Thoracic aorta (tissue), 2 donors: Measurements from ENCODE around the gene KCTD8. TPM values are rescaled to one million over a fixed set of nuclear protein-coding genes. Genes with fewer than 3 reads are reported as not detected.

ENCODE experiments used
- ATAC-seq: fragments of 150-250 bp; one replicate; pipeline ENCODE4 v1.8.0; 2017; ENCODE audit warnings: low read depth; ENCODE audit not compliant: insufficient number of reproducible peaks, low FRiP score
- DNase-seq: peaks from one replicate; pipeline ENCODE4 v3.0.0-alpha.2; 2020; ENCODE audit warnings: low spot score
- H3K27ac ChIP-seq, 2 donors: fragments of 200-600 bp; sonication (generic); 1 replicate in 1 of 2; 2 replicates in 1 of 2; pipeline ENCODE4 v1.5.1; 2016; ENCODE audit warnings: mild to moderate bottlenecking in 2 of 2, moderate library complexity in 2 of 2
- H3K27me3 ChIP-seq: fragments of 200-600 bp; sonication (generic); replicated peaks from 2 replicates; pipeline ENCODE4 v1.6.0; 2016; ENCODE audit warnings: mild to moderate bottlenecking; ENCODE audit not compliant: insufficient read depth
- H3K36me3 ChIP-seq: fragments of 200-600 bp; sonication (generic); one replicate; pipeline ENCODE4 v1.5.1; 2016
- H3K4me1 ChIP-seq, 2 donors: fragments of 200-600 bp; sonication (generic); 1 replicate in 1 of 2; 2 replicates in 1 of 2; pipeline versions ENCODE4 v1.5.1 to v1.6.0; 2016; ENCODE audit warnings: low read depth in 2 of 2, mild to moderate bottlenecking in 1 of 2; ENCODE audit not compliant: control insufficient read depth in 1 of 2
- H3K4me3 ChIP-seq: fragments of 200-600 bp; sonication (generic); 2 replicates; pipeline ENCODE4 v1.5.1; 2016; ENCODE audit warnings: mild to moderate bottlenecking
- H3K9me3 ChIP-seq: fragments of 200-600 bp; sonication (generic); 2 replicates; pipeline ENCODE4 v1.5.1; 2016
- total RNA-seq, 2 donors: library from RNA; depleted of rRNA; stranded (reverse); fragments of >200 nt; gene quantifications; one replicate each; pipeline versions ENCODE4 v1.1.0 to v1.2.3, GENCODE V29; 2016
- TF ChIP-seq, protein P1 (sequence below): fragments of 200-600 bp; sonication (generic); IDR thresholded peaks from one replicate; pipeline ENCODE4 v1.5.1; 2019; ENCODE audit warnings: antibody characterized with exemption

Gene KCTD8
- total RNA-seq, 2 donors from 2014 or later: 1.8 to 4.2 TPM

DNA sequence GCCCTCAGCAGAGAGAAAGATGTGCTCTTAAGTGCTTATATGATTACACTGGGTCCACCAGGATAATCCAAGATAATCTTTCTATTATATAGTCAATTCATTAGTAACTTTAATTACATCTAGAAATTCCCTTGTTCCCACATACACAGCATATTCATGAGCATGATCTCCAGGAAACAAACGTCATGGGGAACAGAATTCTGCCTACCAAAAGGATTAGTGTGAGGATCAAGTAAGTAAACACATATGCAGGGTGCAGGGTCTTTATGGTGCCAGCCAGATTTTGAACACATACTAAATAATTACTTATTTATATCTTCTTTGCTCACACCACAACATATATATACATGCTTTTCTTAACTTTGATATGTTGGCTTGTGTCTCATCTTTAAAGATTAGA lies 169.1 kb downstream of the KCTD8 start:
- H3K27ac ChIP-seq: no peak overlapping the region
- no peaks in the 10 kb centered on the region for H3K4me1 ChIP-seq
- no peak overlapping the region for H3K4me3 ChIP-seq
- no peaks in the 10 kb centered on the region for H3K27me3 ChIP-seq
- DNase-seq: no peak
- TF ChIP-seq, protein P1, sequence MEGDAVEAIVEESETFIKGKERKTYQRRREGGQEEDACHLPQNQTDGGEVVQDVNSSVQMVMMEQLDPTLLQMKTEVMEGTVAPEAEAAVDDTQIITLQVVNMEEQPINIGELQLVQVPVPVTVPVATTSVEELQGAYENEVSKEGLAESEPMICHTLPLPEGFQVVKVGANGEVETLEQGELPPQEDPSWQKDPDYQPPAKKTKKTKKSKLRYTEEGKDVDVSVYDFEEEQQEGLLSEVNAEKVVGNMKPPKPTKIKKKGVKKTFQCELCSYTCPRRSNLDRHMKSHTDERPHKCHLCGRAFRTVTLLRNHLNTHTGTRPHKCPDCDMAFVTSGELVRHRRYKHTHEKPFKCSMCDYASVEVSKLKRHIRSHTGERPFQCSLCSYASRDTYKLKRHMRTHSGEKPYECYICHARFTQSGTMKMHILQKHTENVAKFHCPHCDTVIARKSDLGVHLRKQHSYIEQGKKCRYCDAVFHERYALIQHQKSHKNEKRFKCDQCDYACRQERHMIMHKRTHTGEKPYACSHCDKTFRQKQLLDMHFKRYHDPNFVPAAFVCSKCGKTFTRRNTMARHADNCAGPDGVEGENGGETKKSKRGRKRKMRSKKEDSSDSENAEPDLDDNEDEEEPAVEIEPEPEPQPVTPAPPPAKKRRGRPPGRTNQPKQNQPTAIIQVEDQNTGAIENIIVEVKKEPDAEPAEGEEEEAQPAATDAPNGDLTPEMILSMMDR: no peak
- ATAC-seq: no peak
- H3K9me3 ChIP-seq: no peaks in the 10 kb centered on the region
- no peaks in the 10 kb centered on the region for H3K36me3 ChIP-seq

DNA sequence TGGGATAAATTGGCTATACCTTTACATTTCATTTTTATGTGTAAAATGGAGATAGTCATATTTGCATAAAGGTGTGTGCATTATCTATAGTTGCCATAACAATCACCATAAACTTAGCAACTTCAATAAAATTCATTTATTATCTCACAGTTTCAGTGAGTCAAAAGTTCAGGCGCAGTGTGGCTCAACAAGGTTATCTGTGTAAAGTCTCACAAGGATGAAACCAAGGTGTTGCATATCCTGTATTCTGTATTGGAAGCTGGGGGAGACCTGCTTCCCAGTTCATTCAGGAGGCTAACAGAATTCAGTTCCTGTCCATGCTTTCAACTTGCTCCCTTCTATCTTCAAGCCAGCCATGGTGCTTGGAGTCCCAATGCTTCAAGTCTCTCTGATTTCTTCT lies 169.5 kb downstream of the KCTD8 start:
- DNase-seq (no peak), ATAC-seq (no peak)
- no peak overlapping the region for H3K4me3 ChIP-seq
- no peaks in the 10 kb centered on the region for H3K27me3 ChIP-seq
- H3K9me3 ChIP-seq: no peaks in the 10 kb centered on the region
- no peak overlapping the region for H3K27ac ChIP-seq
- TF ChIP-seq, protein P1: no peak
- no peaks in the 10 kb centered on the region for H3K36me3 ChIP-seq
- no peaks in the 10 kb centered on the region for H3K4me1 ChIP-seq

DNA sequence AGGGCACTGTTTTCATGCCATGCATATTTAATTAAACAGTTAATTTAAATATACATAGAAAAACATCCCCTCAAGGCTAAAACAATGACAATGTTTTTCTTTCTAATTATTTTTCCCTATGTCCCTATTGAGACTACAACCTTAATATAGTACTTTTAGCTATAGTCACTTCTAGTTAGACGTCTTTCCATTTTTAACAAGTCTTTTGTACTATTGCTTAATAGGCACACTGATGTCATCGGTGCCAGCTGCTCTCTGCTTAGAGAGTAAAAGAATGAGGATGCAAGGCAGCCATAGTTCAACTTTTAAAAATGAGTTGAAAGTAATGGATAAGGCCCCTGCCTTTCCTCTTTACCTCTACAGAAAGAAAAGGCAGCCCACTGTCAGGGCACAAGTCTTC lies 191.1 kb downstream of the KCTD8 start:
- TF ChIP-seq, protein P1: no peak
- Histone ChIP-seq H3K27me3 (no peaks in the 10 kb centered on the region), H3K4me3 (no peak overlapping the region), H3K36me3 (no peaks in the 10 kb centered on the region), H3K27ac (no peak overlapping the region), H3K9me3 (no peaks in the 10 kb centered on the region), H3K4me1 (no peaks in the 10 kb centered on the region)
- DNase-seq (no peak), ATAC-seq (no peak)

DNA sequence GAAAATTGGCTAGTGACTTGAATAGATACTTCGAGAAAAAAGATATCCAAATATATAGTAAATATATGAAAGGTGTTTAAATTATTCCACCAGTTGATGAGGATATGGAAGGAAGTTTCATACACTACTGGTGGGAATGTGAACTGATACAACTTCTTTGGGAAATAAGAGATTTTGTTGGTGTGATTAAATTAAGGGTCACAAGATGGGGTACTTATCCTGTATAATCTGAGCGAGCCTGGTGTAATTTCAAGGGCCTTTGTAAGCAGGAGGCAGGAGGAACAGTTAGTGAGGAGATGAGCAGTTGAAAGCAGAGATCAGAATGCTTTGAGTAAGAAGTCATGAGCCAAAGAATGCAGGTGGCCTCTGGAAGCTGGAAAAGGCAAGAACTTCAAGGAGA lies 192.2 kb downstream of the KCTD8 start:
- Histone ChIP-seq H3K4me1 (no peaks in the 10 kb centered on the region), H3K27ac (no peak overlapping the region), H3K36me3 (no peaks in the 10 kb centered on the region), H3K4me3 (no peak overlapping the region), H3K27me3 (no peaks in the 10 kb centered on the region), H3K9me3 (no peaks in the 10 kb centered on the region)
- DNase-seq (no peak), ATAC-seq (no peak)
- TF ChIP-seq, protein P1: no peak

DNA sequence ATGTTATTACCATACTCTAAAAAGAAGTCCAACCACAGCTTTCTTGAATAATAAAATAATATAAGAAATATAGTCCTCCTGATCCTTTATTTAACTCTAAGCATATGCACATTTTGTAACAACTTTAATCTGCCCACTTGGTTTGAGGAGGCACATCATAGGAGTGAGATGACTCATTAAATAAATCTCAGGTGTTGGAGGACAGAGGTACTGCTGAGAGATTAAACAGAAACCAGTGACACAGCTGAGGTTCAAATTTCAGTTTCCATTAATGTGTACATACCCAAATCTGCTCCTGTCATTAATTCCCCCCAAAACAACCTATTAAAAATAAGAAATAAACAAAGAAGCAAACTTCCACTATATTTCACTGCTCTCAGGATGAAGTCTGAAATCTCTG lies 211.0 kb downstream of the KCTD8 start:
- DNase-seq: no peak
- no peaks in the 10 kb centered on the region for H3K9me3 ChIP-seq
- H3K36me3 ChIP-seq: no peaks in the 10 kb centered on the region
- ATAC-seq: no peak
- TF ChIP-seq, protein P1: no peak
- no peak overlapping the region for H3K27ac ChIP-seq
- H3K4me3 ChIP-seq: no peak overlapping the region
- H3K4me1 ChIP-seq: no peaks in the 10 kb centered on the region
- H3K27me3 ChIP-seq: no peaks in the 10 kb centered on the region
